H7 (cell line): ENCODE results near the gene DHRS1. TPM values are rescaled to one million over a fixed set of nuclear protein-coding genes. Genes with fewer than 3 reads are reported as not detected.
A peak's percentile ranks its signal among the peaks of the same experiment; 100 is the strongest.
"Not testable (repeated sequence)": the region's sequence is repeated elsewhere in the genome, so short reads cannot be mapped to it uniquely, and the experiment has no call there.

Source experiments
- DNase-seq: peaks from one replicate; pipeline ENCODE4 v3.0.0; 2012
- H3K27me3 ChIP-seq: 2 replicates; pipeline ENCODE4 v1.6.0; 2011; ENCODE audit warnings: mild to moderate bottlenecking, low read length; ENCODE audit not compliant: control insufficient read depth, insufficient read depth
- H3K36me3 ChIP-seq: replicated peaks from 2 replicates; pipeline ENCODE4 v1.5.1; 2011; ENCODE audit warnings: low read length; ENCODE audit not compliant: control insufficient read depth, insufficient read depth
- H3K4me3 ChIP-seq: 2 replicates; pipeline ENCODE4 v1.5.1; 2011; ENCODE audit warnings: low read depth, mild to moderate bottlenecking, control low read depth, low read length, moderate library complexity; ENCODE audit not compliant: insufficient read depth
- total RNA-seq: library from RNA; depleted of rRNA; stranded (reverse); fragments of >200 nt; shearing (Covaris generic); gene quantifications from 2 replicates; pipeline ENCODE4 v1.2.3, GENCODE V29; 2014

The DHRS1 gene
- total RNA-seq, 1 experiment from 2014 or later = 18.8 TPM

GRCh38 chr14:24332268-24332993, 32.9 kb upstream of the DHRS1 start:
- H3K36me3 ChIP-seq = no peaks in the 10 kb centered on the region
- peak overlapping the region; percentile 45 for H3K4me3 ChIP-seq
- peak; percentile 96 for DNase-seq
- H3K27me3 ChIP-seq = peaks cover 79% of the 10 kb centered on the region

GRCh38 chr14:24331731-24332267, 32.2 kb upstream of the DHRS1 start:
- Histone ChIP-seq H3K36me3 (no peaks in the 10 kb centered on the region), H3K27me3 (peaks cover 72% of the 10 kb centered on the region), H3K4me3 (peak overlapping the region; percentile 45; the same call in 1 of the 2 replicates)
- DNase-seq = peak; percentile 57

- Histone ChIP-seq H3K4me3 (no peak overlapping the region), H3K27me3 (peaks cover 65% of the 10 kb centered on the region), H3K36me3 (no peaks in the 10 kb centered on the region)
- DNase-seq = no peak
These were observed 31.5 kb upstream of the DHRS1 start for GRCh38 chr14:24330973-24331674.

GRCh38 chr14:24329736-24330135, 30.2 kb upstream of the DHRS1 start:
- Histone ChIP-seq H3K36me3 (no peaks in the 10 kb centered on the region), H3K27me3 (peaks cover 52% of the 10 kb centered on the region), H3K4me3 (no peak overlapping the region)
- DNase-seq = no peak

GRCh38 chr14:24329073-24329663, 29.6 kb upstream of the DHRS1 start:
- H3K4me3 ChIP-seq = no peak overlapping the region
- H3K36me3 ChIP-seq = no peaks in the 10 kb centered on the region
- DNase-seq = no peak
- H3K27me3 ChIP-seq = peaks cover 47% of the 10 kb centered on the region

GRCh38 chr14:24327914-24328313, 28.3 kb upstream of the DHRS1 start:
- H3K4me3 ChIP-seq, H3K36me3 ChIP-seq, DNase-seq: not testable (repeated sequence)
- H3K27me3 ChIP-seq = peaks cover 40% of the 10 kb centered on the region

- peaks cover 35% of the 10 kb centered on the region for H3K27me3 ChIP-seq
- H3K4me3 ChIP-seq = no peak overlapping the region
- H3K36me3 ChIP-seq = no peaks in the 10 kb centered on the region
- no peak for DNase-seq
These were observed 27.7 kb upstream of the DHRS1 start for GRCh38 chr14:24327303-24327702.

GRCh38 chr14:24325963-24326362, 26.4 kb upstream of the DHRS1 start:
- Histone ChIP-seq H3K27me3 (peaks cover 24% of the 10 kb centered on the region), H3K36me3 (no peaks in the 10 kb centered on the region), H3K4me3 (no peak overlapping the region)
- no peak for DNase-seq

- DNase-seq = no peak
- H3K27me3 ChIP-seq = peaks cover 17% of the 10 kb centered on the region
- H3K4me3 ChIP-seq = no peak overlapping the region
- no peaks in the 10 kb centered on the region for H3K36me3 ChIP-seq
These were observed 25.5 kb upstream of the DHRS1 start for GRCh38 chr14:24325041-24325530.

- Histone ChIP-seq H3K36me3 (no peaks in the 10 kb centered on the region), H3K27me3 (peaks cover 16% of the 10 kb centered on the region), H3K4me3 (no peak overlapping the region)
- DNase-seq = no peak
These were observed 24.4 kb upstream of the DHRS1 start for GRCh38 chr14:24324024-24324423.

GRCh38 chr14:24323341-24323740, 23.8 kb upstream of the DHRS1 start:
- Histone ChIP-seq H3K27me3 (peaks cover 18% of the 10 kb centered on the region), H3K36me3 (no peaks in the 10 kb centered on the region), H3K4me3 (no peak overlapping the region)
- no peak for DNase-seq

- Histone ChIP-seq H3K27me3 (peaks cover 20% of the 10 kb centered on the region), H3K4me3 (no peak overlapping the region), H3K36me3 (no peaks in the 10 kb centered on the region)
- no peak for DNase-seq
These were observed 23.1 kb upstream of the DHRS1 start for GRCh38 chr14:24322672-24323071.

- Histone ChIP-seq H3K4me3 (no peak overlapping the region), H3K36me3 (no peaks in the 10 kb centered on the region), H3K27me3 (peaks cover 25% of the 10 kb centered on the region)
- no peak for DNase-seq
These were observed 21.8 kb upstream of the DHRS1 start for GRCh38 chr14:24321212-24321975.
